Measurements from ENCODE around the gene TIMM44.

- TF ChIP-seq POLR2A (IDR thresholded peaks at IDR 0.05; ENCODE audit: low read length) (no peak), GATA1 (IDR thresholded peaks at IDR 0.05; ENCODE audit: low read depth, low read length) (no peak)
These were observed 43.6 kb downstream of the TIMM44 start for GRCh38 chr19:7899751-7900378.
